T47D (cell line): Measurements from ENCODE around the gene ANKFN1.

ENCODE experiments used
- DNase-seq, 2 experiments: peaks; one replicate each; pipeline versions ENCODE4 v3.0.0 to v3.0.0-alpha.2; 2011 to 2012; ENCODE audit warnings: low read depth in 1 of 2, low spot score in 1 of 2
- JUND ChIP-seq: IDR thresholded peaks from 2 replicates; pipeline ENCODE4 v1.6.1; 2012; ENCODE audit warnings: low read depth
- in situ Hi-C: cut with HindIII; loops from 2 replicates; pipeline ENCODE4 v1.10.0; 2016; ENCODE audit warnings: low sequenced_read_pairs, low pct_unique_long_range_greater_than_20kb

The ANKFN1 gene

DNA sequence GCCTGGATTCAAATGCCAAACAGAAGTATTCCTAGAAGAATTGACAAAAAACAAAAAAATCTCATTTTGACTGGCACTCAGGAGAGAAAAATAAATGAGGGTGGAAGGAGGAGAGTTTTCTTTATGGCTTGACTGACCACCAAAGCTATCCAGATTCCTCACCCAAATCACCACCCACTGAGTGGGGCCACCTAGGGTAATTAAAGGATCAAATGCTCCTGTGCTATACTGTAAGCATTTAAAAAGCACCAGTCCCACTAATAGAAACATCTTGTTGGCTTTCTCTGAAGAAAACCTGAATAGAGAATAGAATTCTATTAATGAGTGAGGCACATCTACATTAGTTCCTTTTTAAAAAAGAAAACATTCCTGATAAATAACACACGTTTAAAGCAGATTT, 163.3 kb downstream of the ANKFN1 start:
- no peak for TF ChIP-seq JUND
- in situ Hi-C loops = no loop called here
- DNase-seq = no peak

DNA sequence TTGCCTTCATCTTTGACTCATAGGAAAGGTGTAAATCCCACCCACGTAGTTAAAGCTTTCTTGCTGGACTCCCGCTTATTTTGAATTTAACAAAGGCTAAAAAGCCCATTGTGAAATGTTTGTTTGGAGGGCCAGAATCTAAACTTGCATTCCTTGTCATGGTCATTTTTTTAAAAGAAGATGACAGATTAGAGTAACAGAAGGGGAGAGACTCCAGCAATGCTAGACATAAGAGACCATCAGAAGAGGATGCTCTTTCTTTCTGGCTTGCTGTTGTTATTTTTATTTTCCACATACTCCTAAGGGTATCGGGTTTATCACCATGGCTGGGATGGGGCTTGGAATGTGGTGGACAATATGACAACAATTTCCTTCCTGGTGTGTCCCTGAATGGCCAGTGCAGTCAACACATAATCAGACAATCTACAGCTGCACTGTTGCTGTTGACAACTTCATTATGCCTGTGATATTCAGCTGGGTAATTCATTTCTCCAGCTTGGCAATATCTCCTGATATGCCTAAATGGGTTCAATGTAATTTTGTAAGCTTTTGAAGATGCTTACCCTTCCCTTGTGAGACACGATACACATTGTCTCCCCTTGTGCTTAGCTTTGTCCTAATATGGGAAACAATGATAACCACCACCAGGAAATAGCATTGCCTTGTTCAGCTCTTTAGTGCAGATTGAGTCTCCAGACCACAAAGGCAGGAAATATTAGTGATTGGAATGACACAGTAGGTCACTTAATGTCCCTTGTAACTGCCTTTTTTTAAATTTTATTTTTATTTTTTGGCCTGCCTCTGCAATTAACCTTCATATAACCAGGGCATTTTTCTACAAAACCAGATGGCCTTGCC, 164.3 kb downstream of the ANKFN1 start:
- DNase-seq = no peak
- in situ Hi-C loops = no loop called here
- TF ChIP-seq JUND = no peak

DNA sequence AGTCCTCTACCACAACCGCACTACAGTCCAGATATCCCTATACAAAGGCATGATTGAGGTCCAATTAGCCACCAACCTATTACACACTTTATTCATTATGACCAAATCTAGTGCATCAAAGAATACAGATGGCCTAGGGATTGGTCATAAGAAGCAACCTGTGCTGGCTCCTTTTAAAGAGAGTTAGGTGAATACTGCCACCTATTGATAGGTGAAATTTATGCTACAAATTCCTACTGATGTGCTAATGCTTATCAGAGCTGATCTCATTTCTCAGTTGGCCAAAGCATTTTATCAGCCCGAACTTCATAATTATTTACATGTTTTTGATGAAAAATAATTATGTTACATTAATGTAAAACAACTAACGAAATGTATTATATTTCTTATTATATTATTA, 166.3 kb downstream of the ANKFN1 start:
- in situ Hi-C loops = no loop called here
- TF ChIP-seq JUND = no peak
- DNase-seq = peak; percentile 48 to 84

DNA sequence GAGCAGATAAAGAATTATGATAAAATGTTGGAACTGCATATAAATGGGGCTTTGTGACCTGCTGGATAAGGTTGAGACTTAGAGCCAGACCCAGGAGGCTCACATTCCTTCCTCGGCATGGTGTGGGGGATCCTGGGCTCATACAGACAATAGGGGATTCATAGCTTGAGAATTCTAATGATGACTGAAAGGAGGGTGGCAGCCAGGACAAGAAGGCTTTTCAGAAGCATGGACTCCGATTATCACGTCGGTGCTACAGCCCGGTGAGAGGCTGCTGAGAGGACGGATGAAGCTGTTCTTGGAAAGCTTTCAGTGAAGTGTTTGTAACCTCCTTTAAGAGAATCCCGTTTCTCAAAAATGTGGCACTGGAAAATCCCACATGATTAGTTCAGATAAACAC, 167.2 kb downstream of the ANKFN1 start:
- no peak for DNase-seq
- in situ Hi-C loops = no loop called here
- no peak for TF ChIP-seq JUND

DNA sequence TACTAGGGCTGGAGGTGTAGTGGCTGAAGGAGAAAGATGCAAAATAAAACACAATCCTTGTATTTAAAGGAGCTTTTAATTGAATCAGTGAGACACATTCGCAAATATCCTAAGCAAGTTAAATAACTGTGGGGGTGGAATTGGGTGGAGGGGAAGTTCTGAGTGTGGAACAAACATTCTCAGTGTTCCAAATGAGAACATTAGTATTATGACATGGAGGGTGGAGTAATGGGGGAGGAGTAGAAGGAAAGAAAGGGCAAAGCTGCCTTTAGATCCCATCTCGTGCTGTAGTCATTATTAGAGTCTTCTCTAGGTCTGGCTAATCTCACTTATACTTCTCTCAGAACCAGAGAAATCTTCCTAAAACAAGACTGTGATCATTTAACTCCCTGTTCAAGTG, 169.7 kb downstream of the ANKFN1 start:
- no peak for DNase-seq
- no peak for TF ChIP-seq JUND
- in situ Hi-C loops = no loop called here

DNA sequence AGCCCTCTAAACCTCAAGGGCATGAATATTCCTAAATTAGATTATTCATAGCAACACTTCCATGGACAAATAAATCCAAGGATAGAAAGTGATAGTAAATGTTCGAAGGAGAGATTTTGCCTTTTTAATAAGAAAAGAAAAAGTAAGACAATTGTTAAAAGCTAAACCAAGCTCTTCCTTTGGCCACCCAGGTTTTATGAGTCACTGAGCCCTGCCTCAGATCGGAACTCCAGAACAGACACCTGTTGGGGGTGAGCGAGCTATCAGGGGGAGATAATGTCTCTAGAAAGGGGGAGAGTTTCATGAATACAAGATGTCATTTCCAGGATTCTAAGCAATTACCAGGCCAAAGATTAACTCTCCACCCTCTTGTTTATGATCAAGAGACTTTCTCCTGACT, 171.4 kb downstream of the ANKFN1 start:
- in situ Hi-C loops = no loop called here
- no peak for TF ChIP-seq JUND

DNA sequence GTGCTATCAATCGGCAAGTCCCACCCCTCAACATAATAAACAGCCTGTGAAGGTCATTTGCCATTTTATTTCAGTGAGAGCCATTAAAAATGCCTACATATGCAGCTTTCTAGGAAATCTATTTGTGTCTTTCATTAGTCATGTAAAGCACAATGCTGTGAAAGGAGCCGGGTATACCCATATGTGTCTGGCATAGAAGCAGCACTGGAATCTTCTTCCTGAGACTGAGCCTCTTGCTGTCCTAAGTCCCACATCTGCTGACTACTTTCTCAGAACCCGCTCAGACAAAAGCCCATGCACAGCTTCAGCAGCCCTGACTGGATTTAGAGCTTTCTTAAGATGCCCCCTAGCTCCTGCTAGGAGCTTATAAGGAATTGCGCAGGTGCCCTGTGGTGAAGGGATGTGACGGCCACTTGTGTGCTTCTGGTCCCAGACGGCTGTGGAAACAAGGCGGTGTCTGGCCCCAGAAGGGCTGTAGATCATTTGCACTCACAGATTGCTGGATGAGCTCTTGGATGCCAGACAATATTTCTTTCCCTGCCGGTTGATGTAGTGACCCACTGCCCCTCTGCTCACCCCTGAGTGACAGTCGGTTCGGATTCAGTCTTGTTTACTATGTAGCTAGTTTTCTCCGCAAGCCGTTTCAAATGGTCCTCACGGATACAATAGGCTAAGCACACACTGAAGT, 172.2 kb downstream of the ANKFN1 start:
- in situ Hi-C loops = no loop called here
- TF ChIP-seq JUND = no peak
- DNase-seq = no peak

More for the DNA sequence above, 171.4 kb downstream of the ANKFN1 start:
- no peak for DNase-seq

DNA sequence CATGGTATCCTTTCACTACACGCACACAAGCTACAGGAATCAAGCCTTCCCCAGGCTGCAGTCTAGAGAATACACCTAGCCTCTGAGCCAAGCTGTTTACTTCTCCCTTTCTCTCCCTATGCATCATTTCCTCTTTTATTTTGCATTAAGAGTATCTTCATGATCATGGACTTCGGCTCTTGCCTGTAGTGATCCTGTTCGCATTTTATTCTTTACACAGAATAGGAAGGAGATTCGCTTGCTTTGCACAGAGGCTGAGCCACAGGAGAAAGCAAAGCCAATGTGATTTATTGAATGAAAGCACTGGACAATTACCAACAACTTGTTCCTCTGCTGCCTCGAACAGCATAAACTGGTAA, 172.7 kb downstream of the ANKFN1 start:
- TF ChIP-seq JUND = no peak
- in situ Hi-C loops = no loop called here
- DNase-seq = no peak

DNA sequence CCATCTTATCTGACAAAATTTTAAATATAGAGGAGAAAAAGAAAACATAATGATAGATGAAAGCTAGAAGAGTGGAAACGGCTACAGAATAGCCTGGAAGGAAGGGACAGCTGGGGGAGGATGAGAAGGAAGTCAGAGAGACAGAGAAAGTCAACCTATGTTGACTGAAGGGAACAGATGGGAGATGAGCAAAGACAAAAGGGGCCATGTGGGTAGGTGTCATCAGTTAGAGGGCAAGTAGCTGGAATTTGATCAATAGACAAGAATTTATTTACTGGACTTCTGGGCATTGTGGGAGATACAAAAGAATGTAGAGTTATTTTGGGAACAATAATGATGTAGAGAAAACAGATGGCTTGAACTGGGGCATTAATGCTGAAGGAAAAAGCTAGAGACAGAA, 194.4 kb downstream of the ANKFN1 start:
- in situ Hi-C loops = no loop called here
- TF ChIP-seq JUND = no peak
- DNase-seq = no peak

DNA sequence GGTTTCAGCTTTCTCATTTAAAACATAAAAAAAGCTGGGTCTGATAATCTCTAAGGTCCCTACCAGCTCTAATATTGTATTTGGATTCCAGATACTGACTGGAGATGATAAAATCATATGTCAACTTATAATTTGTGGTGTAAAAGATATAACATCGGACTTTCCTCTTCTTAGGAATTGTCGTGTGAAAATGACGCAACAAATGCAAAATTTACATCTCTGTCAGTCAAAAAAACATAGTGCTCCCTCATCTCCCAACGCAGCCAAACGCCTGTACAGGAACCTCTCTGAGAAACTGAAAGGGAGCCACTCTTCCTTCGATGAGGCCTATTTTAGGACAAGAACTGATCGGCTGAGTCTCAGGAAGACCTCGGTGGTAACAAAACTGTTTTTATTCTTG, 197.3 kb downstream of the ANKFN1 start:
- no peak for TF ChIP-seq JUND
- in situ Hi-C loops = no loop called here
- no peak for DNase-seq

DNA sequence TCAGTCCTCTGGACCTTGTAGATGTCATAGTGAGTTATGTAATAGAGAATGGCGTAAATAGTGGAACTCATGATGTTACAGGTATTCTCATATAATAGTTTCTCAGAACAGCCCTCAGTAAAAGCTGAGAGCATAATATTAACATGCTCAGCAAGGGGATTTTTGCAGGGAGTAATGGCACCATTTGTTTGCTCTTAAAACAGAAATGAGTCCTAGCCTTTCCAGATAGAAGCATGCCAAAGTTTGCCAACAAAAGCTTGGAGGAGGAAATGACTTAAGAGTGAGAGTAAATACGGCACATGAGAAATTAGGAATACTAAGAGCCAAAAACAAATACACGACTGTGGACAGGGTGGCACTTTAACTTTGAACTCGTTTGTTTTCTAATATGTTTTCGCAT, 198.4 kb downstream of the ANKFN1 start:
- TF ChIP-seq JUND = no peak
- peak in 1 of 2 experiments; percentile 15 for DNase-seq
- in situ Hi-C loops = no loop called here

DNA sequence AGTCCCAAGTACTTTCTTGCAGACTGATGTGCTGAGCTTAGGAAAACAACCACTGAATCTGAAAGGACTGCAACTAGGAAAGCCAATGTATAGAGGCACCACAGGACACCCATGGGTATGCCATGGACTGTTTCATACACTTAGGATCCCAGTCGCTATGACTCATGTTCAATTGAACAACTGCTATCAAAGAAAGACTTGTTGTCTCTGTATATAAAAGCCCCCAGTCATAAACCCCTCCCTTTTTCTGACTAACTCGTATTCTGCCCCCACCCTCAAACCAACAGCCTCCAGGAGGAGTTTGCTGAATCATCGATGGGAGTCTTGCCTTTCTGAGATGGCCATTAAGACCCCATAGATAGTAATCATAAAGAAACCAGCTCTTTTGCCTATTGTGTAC, 205.4 kb downstream of the ANKFN1 start:
- in situ Hi-C loops = no loop called here
- TF ChIP-seq JUND = no peak
- no peak for DNase-seq

DNA sequence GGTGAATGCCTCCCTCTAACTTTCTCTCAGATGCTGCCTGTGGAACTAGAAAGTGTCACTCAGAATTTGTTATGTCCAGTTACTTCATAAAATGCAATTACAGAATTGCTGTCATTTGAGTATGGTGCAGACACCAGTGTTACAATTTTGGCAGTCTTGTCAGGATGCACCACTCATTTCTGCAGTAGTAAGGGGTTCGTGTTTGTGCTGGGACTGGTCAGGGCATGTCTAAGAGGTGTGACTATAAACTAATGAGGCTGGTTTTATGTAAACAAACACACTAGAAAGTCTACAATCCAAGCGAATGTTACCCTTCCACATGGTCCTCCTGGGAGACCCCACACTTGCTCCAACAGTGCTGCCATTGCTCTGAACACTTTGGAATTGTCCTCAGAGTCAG, 206.2 kb downstream of the ANKFN1 start:
- no peak for TF ChIP-seq JUND
- in situ Hi-C loops = no loop called here

DNA sequence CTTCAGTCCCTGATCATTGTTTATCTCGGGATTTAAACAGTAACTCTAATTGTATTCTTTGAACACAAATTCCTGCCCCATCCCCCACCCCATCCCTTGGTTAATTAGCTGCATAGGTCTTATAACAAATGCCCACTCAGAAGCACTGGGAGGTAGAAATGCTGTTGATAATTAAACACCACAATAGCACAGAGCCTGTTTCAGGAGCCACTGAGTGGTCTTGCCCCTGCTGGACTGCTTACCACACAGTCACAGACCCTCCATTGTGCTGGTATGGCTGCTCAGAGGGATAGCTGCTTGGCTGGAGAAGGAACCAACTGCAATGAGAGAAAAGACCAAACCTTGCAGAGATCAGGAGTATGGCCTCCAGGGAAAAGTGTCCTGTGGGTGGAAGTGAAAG, 214.1 kb downstream of the ANKFN1 start:
- in situ Hi-C loops = no loop called here
- DNase-seq = no peak

More for the DNA sequence above, 206.2 kb downstream of the ANKFN1 start:
- no peak for DNase-seq

More for the DNA sequence above, 214.1 kb downstream of the ANKFN1 start:
- TF ChIP-seq JUND = no peak
